K562 (cell line): ENCODE results near the gene TFF1. TPM values are rescaled to one million over a fixed set of nuclear protein-coding genes. Genes with fewer than 3 reads are reported as not detected.

Experiments used
- FOXK1 ChIP-seq: sonication (generic); formaldehyde crosslinking; IDR thresholded peaks from 2 replicates; pipeline ENCODE4 v1.8.0; 2022; ENCODE audit warnings: missing genetic modification reagents, mild to moderate bottlenecking, borderline replicate concordance
- KDM1A ChIP-seq, 2 experiments: fragments of 450-650 bp; IDR thresholded peaks; 2 replicates each; pipeline ENCODE4 v1.6.1; 2016; ENCODE audit warnings: mild to moderate bottlenecking in 2 of 2
- L3MBTL2 ChIP-seq: fragments of 450-650 bp; IDR thresholded peaks from 2 replicates; pipeline ENCODE4 v1.6.1; 2016; ENCODE audit warnings: mild to moderate bottlenecking, moderate library complexity
- PCBP2 ChIP-seq: fragments of 200-400 bp; formaldehyde crosslinking; IDR thresholded peaks from 2 replicates; pipeline ENCODE4 v1.6.1; 2018; ENCODE audit warnings: low read length, low read depth, mild to moderate bottlenecking, moderate library complexity; ENCODE audit not compliant: poor library complexity, severe bottlenecking
- SAFB2 ChIP-seq: fragments of 200-400 bp; formaldehyde crosslinking; IDR thresholded peaks from 2 replicates; pipeline ENCODE4 v1.6.1; 2018; ENCODE audit warnings: borderline replicate concordance, low read length, low read depth, moderate library complexity; ENCODE audit not compliant: severe bottlenecking
- TAF9B ChIP-seq: fragments of 450-650 bp; IDR thresholded peaks from 2 replicates; pipeline ENCODE4 v1.6.1; 2018; ENCODE audit warnings: mild to moderate bottlenecking; ENCODE audit not compliant: partially characterized antibody
- ZNF780A ChIP-seq: fragments of 250-450 bp; sonication (Bioruptor Pico); IDR thresholded peaks from 2 replicates; pipeline ENCODE4 v1.5.0; 2021; ENCODE audit warnings: mild to moderate bottlenecking
- polyA plus RNA-seq, 8 experiments: library from polyadenylated mRNA; depleted of rRNA in 4 of 8; stranded (reverse) in 5 of 8; unstranded in 3 of 8; fragments of >200 nt; fragmentation: Nextera tagmentation in 2 of 8; fragmentation: Illumina TruSeq in 1 of 8; extraction: Ambion mirVana in 2 of 8; extraction: Trizol in 1 of 8; gene quantifications; 2 replicates each; pipeline versions ENCODE4 v1.2.1 to v1.2.3, GENCODE V29; 2011 to 2014; ENCODE audit warnings: inconsistent platforms in 1 of 8, missing spikeins in 1 of 8
- total RNA-seq, 7 experiments: library from RNA; depleted of rRNA in 6 of 7; stranded (reverse); fragments of >200 nt in 6 of 7; fragmentation: Illumina TruSeq in 2 of 7; extraction: Trizol in 2 of 7; gene quantifications; 2 replicates each; pipeline versions ENCODE4 v1.2.1 to v1.2.3, GENCODE V29; 2011 to 2021; ENCODE audit warnings: low replicate concordance in 1 of 7
- TF ChIP-seq, protein P1 (sequence below): fragments of 200-600 bp; sonication (generic); IDR thresholded peaks from one replicate; pipeline ENCODE4 v1.6.1; 2012; ENCODE audit warnings: mild to moderate bottlenecking, low read depth, low read length, inconsistent platforms
- TF ChIP-seq, protein P2 (sequence below): fragments of 450-650 bp; IDR thresholded peaks from 2 replicates; pipeline ENCODE4 v1.6.1; 2017; ENCODE audit warnings: antibody characterized with exemption
- TF ChIP-seq, protein P3 (sequence below): fragments of 250-450 bp; sonication (Bioruptor Pico); IDR thresholded peaks from 2 replicates; pipeline ENCODE4 v1.4.0; 2020; ENCODE audit warnings: mild to moderate bottlenecking, moderate library complexity
- TF ChIP-seq, protein P4 (sequence below): sonication (generic); formaldehyde crosslinking; IDR thresholded peaks from 2 replicates; pipeline ENCODE4 v1.8.0; 2022; ENCODE audit warnings: mild to moderate bottlenecking, missing genetic modification reagents

Gene TFF1
- total and polyA plus RNA-seq, 9 of the 15 experiments (the other 6 are each of a cell fraction or from before 2014, with no cell fraction given), result 0.31 TPM; not detected in 8

DNA sequence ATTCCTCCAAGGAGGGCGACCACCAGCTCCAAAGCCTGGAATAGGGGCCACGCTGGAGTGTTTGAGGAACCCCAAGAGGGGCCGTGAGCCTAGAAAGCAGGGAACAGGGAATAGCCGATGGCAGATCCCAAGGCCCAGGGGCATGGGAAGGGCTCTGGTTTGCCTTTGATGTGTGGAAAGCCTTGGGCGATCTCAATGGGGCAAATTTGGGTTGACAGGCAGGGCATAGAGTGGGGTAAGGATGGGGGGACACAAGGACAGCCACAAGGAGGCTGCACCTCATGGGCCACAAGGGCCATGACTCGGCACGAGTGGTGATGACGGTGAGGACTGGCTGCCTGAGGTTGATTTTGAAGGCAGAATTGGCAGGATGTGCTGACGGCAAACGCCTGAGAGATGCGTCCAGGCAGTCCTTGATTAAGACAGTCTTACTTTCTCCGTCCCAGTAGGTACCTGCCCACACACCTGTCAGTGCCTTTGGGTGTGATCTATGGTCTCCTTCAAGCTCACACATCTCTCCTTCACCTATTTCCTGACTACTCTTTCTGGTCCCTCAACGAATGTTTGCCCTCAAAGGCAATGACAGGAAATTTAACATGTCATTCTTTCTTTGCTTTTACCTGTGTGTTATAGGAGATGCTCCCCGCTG, 31.5 kb upstream of the TFF1 start (continued):
- TF ChIP-seq, protein P1, sequence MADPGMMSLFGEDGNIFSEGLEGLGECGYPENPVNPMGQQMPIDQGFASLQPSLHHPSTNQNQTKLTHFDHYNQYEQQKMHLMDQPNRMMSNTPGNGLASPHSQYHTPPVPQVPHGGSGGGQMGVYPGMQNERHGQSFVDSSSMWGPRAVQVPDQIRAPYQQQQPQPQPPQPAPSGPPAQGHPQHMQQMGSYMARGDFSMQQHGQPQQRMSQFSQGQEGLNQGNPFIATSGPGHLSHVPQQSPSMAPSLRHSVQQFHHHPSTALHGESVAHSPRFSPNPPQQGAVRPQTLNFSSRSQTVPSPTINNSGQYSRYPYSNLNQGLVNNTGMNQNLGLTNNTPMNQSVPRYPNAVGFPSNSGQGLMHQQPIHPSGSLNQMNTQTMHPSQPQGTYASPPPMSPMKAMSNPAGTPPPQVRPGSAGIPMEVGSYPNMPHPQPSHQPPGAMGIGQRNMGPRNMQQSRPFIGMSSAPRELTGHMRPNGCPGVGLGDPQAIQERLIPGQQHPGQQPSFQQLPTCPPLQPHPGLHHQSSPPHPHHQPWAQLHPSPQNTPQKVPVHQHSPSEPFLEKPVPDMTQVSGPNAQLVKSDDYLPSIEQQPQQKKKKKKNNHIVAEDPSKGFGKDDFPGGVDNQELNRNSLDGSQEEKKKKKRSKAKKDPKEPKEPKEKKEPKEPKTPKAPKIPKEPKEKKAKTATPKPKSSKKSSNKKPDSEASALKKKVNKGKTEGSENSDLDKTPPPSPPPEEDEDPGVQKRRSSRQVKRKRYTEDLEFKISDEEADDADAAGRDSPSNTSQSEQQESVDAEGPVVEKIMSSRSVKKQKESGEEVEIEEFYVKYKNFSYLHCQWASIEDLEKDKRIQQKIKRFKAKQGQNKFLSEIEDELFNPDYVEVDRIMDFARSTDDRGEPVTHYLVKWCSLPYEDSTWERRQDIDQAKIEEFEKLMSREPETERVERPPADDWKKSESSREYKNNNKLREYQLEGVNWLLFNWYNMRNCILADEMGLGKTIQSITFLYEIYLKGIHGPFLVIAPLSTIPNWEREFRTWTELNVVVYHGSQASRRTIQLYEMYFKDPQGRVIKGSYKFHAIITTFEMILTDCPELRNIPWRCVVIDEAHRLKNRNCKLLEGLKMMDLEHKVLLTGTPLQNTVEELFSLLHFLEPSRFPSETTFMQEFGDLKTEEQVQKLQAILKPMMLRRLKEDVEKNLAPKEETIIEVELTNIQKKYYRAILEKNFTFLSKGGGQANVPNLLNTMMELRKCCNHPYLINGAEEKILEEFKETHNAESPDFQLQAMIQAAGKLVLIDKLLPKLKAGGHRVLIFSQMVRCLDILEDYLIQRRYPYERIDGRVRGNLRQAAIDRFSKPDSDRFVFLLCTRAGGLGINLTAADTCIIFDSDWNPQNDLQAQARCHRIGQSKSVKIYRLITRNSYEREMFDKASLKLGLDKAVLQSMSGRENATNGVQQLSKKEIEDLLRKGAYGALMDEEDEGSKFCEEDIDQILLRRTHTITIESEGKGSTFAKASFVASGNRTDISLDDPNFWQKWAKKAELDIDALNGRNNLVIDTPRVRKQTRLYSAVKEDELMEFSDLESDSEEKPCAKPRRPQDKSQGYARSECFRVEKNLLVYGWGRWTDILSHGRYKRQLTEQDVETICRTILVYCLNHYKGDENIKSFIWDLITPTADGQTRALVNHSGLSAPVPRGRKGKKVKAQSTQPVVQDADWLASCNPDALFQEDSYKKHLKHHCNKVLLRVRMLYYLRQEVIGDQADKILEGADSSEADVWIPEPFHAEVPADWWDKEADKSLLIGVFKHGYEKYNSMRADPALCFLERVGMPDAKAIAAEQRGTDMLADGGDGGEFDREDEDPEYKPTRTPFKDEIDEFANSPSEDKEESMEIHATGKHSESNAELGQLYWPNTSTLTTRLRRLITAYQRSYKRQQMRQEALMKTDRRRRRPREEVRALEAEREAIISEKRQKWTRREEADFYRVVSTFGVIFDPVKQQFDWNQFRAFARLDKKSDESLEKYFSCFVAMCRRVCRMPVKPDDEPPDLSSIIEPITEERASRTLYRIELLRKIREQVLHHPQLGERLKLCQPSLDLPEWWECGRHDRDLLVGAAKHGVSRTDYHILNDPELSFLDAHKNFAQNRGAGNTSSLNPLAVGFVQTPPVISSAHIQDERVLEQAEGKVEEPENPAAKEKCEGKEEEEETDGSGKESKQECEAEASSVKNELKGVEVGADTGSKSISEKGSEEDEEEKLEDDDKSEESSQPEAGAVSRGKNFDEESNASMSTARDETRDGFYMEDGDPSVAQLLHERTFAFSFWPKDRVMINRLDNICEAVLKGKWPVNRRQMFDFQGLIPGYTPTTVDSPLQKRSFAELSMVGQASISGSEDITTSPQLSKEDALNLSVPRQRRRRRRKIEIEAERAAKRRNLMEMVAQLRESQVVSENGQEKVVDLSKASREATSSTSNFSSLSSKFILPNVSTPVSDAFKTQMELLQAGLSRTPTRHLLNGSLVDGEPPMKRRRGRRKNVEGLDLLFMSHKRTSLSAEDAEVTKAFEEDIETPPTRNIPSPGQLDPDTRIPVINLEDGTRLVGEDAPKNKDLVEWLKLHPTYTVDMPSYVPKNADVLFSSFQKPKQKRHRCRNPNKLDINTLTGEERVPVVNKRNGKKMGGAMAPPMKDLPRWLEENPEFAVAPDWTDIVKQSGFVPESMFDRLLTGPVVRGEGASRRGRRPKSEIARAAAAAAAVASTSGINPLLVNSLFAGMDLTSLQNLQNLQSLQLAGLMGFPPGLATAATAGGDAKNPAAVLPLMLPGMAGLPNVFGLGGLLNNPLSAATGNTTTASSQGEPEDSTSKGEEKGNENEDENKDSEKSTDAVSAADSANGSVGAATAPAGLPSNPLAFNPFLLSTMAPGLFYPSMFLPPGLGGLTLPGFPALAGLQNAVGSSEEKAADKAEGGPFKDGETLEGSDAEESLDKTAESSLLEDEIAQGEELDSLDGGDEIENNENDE, result no peak
- TF ChIP-seq KDM1A (IDR thresholded peaks at IDR 0.05) (no peak), TAF9B (no peak), PCBP2 (no peak), SAFB2 (no peak), ZNF780A (CRISPR knock-in tag) (no peak), FOXK1 (no peak), L3MBTL2 (peak; percentile 46)
- TF ChIP-seq, protein P2, sequence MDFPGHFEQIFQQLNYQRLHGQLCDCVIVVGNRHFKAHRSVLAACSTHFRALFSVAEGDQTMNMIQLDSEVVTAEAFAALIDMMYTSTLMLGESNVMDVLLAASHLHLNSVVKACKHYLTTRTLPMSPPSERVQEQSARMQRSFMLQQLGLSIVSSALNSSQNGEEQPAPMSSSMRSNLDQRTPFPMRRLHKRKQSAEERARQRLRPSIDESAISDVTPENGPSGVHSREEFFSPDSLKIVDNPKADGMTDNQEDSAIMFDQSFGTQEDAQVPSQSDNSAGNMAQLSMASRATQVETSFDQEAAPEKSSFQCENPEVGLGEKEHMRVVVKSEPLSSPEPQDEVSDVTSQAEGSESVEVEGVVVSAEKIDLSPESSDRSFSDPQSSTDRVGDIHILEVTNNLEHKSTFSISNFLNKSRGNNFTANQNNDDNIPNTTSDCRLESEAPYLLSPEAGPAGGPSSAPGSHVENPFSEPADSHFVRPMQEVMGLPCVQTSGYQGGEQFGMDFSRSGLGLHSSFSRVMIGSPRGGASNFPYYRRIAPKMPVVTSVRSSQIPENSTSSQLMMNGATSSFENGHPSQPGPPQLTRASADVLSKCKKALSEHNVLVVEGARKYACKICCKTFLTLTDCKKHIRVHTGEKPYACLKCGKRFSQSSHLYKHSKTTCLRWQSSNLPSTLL, result no peak
- TF ChIP-seq, protein P3, sequence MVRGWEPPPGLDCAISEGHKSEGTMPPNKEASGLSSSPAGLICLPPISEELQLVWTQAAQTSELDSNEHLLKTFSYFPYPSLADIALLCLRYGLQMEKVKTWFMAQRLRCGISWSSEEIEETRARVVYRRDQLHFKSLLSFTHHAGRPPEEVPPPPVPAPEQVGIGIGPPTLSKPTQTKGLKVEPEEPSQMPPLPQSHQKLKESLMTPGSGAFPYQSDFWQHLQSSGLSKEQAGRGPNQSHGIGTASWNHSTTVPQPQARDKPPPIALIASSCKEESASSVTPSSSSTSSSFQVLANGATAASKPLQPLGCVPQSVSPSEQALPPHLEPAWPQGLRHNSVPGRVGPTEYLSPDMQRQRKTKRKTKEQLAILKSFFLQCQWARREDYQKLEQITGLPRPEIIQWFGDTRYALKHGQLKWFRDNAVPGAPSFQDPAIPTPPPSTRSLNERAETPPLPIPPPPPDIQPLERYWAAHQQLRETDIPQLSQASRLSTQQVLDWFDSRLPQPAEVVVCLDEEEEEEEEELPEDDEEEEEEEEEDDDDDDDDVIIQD (CRISPR knock-in tag), result no peak
- TF ChIP-seq, protein P4, sequence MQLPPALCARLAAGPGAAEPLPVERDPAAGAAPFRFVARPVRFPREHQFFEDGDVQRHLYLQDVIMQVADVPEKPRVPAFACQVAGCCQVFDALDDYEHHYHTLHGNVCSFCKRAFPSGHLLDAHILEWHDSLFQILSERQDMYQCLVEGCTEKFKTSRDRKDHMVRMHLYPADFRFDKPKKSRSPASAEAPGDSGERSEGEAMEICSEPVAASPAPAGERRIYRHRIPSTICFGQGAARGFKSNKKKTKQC, result no peak
